Hematopoietic multipotent progenitor cell treated with erythropoietin and hydrocortisone succinate and interleukin-3 and kit ligand, for 4 days (in vitro differentiated cells): Measurements from ENCODE around the gene PLCH1.
A peak's percentile ranks its signal among the peaks of the same experiment; 100 is the strongest.

Experiments
- DNase-seq: peaks from one replicate; pipeline ENCODE4 v3.0.0-alpha.2; 2015

The PLCH1 gene

DNA sequence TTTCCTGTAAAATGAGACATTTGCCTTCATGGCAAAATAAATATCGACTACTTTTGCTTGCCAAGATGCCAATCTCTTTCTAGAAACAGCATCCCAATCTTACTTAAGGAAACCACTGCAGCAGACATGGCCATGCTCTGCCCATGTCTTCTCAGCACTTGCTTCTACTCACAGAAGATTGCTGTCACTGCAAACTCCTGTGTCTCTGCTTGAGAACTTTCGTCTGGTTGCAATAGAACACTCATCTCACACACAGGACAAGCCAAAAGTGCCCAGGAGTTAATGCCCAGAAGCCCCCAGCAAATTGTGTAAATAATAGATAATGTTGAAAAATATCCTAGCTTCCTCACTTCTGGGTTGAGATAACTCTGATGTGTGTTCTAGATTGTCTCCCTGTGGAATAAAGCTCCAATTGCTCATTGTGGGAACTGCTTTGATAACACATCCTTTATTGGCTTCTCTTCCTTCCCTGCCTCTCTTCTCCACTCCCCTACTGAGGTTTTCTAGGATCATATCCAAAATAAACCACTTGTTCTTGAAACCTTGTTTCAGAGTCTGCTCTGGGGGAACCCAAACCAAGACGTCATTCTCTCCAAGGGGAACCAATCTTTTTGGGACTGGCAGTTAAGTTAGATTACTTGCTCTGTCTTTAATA is 295.1 kb downstream of the PLCH1 start:
- DNase-seq = no peak

DNA sequence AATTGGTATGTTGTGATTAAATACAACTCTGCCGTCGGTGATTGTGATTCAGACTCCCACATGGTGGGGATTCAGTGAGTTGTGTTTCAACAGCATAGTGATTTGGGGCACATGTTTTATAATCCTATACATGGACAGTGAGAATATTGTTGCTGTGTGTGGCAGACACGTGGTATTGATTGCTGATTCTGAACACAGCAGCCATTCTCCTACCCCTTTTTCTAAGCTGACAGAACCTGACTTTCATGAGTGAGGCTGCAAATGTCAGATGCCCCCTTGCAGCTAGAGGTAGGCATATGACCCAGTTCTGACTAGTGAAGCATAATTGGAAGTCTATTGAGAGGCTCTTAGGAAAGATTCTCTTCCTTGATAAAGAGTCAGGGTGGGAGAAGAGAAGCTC is 296.3 kb downstream of the PLCH1 start:
- DNase-seq = no peak

DNA sequence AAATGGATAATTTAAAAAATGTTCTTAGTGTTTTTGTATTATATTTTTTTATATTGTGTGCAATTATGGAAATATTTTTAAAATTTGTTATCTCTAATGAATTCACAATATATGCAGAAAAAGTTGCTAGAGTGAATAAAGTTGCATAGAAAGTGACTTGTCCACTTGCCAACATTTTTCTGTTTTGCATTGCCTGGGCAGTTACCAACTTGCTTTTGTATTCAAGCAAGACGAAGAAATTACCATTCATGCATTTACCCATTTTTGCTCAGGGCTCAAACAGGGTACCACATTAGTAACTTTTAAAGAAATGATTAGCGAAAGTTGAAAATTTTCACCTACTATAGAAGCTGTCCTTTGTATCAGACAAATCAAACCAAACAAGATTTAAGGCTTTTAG is 298.5 kb downstream of the PLCH1 start:
- DNase-seq = no peak

DNA sequence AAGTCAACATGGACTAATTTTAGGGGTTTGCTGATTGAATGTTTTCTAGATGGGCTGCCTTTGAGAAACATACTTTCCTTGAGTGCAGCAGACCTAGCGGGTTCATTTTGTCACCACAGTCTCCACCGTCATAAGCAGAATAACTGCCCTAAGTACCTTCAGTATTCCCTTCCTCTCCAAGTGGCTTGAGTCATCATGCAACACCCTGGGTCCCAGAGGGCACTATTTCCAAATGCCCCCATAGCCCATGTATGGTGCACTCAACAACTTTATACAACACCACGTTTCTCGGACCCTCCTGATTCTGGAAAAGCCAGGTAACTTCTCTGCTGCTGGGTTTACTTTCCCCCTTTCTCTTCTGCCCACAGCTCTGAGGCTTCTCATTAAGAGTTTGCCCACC is 300.1 kb downstream of the PLCH1 start:
- DNase-seq = no peak

DNA sequence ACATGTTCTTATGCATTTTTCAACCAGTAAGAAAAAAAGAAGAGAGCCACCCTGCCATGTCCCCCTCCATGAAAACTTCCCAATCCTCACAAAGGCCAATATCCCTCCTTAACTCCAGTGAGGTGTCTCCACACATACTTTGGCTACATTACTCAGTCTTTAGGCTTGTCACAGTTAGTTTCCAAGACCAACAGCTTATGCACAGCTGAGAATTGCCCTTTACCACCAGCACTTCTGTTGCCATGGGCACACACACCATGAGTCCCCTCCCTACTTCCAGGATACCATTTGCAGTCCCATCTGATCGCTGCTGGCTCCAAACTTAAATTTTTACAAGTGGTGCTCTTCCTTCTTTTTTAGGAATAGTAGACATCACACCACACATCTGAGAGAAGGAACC is 301.1 kb downstream of the PLCH1 start:
- no peak for DNase-seq

DNA sequence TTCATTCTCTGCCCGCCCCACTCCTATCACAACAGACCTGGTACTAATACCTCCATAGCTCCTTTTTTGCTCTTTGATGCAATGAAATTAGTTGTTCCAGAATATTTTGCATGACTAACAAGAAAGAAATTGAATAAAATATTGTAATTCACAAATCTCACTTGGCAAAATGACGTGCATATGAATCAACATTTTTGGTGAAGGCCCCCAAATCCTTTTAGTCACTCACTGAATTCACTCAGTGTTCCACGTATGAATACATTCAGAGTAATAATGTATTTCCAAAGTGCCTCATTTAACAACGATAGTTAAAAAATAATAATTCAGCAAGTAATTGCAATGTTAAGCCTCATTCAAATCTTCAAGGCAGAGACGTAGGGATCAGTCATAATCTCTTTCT is 302.8 kb downstream of the PLCH1 start:
- DNase-seq = no peak

DNA sequence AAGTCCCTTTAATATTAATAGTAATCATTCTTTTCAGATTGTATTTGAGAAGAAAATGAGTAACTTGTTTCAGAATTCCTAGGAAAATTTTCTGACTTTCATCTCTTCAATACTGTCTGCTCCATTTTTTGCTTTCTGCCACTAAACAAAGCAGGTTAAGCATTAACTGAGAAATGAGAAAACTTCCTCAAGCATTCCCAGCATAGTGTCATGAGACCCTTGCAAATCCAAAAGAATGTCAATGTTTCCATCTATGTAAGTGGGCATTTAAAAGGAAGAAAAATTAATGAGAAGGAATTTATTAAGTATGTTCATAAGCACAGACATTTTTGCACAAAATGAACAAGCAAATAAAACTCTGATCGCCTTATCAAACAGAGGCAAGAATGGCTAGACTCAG is 303.4 kb downstream of the PLCH1 start:
- no peak for DNase-seq

DNA sequence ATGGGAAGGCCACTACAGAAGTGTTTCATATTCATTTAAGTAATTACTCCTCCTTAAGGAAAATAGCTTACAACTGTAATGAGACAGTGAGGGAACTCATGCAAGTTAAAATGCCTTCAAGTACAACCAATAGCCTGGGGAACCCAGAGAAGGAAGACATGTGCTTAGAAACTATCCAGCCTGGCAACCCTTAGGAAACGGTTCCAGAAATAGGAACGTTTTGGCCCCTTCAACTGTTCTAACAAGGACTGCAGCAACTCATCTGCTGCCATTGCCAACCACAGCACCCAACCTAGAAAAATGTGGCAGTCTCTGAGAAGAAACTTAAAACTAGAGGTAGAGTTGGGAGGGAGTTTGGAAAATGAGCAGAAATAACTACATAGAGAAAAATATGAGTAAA is 303.8 kb downstream of the PLCH1 start:
- no peak for DNase-seq

DNA sequence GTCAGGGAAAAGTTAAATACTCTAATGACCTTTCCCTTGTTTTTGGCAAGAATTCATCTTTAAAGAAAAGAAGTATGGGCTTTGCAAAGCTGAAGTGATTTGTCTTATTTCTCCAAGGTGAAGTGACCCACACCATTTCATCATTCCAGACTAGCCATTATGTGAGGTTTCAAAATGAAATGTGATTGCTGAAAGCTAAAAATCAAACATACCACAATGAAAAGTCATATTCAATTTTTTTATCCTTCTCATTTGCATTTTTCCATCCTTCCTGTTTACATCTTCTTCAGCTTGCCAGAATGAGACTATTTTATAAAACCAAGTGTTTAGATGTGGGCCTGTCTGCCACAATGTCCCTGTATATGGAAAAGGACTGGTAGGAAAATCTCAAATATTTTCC is 309.1 kb downstream of the PLCH1 start:
- DNase-seq = no peak

DNA sequence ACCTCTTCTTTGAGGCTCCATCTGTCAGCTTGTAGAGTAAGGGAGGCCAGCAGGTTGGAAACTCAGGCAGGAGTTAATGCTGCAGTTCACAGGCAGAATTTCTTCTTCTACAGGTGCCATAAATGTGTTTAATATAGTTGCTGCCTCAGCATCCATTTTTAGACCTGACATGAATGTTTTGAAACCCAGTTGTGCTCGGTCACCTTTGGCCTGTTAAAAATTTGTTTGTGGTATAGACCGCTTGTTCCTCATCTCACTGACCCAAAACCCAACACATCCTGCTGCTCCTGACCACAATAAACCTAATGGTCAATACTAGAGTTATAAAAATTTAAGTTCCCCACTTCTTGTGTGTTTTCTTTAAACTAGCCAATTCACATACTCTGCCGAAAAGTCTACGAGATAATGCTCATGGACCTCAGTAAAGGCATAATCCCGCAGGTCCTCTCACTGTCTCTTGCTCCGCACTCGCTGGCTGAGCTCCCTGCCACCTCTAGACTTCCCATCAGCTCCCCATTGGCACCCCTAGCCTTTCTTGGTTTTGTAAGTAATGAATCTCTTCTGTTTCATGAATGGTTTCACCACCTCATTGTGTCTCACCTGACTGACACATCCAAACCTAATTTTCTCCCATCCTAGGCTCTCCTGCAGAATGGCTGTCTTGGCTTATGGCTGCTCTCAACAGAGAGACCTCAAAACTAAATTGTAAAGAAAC is 312.9 kb downstream of the PLCH1 start:
- peak; percentile 34 for DNase-seq

DNA sequence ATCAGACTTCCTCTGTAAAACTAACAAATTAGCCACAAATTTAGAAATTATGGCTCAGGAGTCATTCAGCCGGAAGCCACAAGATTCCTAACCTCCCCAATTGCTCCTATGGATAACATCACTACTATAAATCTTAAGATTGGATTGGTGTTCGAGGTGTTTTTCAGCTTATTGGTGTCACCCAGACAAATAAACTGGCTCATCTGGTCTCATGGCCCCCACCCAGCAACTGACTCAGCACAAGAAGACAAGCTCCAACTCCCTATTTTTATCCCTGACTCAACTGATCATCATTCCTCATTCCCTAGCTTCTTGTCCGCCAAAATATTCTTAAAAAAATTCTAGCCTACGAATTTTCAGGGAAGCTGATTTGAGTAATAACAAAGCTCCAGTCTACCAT is 316.3 kb downstream of the PLCH1 start:
- DNase-seq = no peak

DNA sequence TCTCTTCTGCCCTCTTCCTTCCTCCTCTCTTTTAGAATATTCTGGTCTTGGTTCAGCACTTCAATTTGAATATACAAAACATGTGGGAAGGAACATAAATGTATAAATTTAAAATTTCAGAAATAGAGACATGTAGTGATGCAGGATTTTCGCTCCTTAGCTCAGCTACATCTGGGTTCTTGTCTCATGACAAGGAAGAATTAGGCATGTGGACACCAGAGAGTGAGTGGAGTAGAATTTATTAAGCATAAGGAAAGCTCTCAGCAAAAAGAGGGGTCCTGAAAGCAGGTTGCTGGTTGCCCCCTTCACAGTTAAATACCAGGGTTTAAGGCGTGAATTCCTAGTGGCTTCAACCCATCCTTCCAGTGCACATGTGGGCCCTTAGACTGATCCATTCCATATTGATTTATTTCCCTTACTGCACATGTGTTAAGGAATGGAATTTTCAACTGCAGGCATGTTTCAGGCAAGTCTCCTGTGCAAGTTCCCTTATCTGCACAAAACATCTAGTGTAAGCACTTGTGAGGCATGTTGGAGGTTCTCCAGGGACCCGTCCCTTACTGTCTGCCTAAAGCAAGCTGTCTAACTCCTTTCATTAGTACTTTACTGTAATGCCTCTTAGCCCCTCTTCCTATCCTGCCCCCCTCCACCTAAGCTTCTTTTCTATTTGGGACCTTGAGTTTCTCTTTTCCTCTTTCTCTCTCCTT is 318.2 kb downstream of the PLCH1 start:
- DNase-seq = no peak

DNA sequence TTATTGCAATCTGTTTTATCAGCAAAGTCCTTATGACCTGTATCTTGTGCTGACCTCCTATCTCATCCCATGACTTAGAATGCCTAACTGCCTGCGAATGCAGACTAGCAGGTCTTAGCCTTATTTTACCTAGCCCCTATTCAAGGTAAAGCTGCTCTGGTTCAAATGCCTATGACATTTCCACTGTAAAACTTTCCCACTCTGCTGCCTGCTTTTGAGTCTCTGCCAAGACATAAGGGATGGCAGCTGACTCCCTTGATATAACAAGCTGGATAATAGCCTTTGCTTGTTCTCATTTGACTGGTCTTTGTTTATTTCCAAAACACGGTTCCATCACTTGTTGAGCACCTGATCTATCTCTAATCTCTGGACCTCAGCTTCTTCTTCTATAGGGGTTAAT is 319.5 kb downstream of the PLCH1 start:
- no peak for DNase-seq

DNA sequence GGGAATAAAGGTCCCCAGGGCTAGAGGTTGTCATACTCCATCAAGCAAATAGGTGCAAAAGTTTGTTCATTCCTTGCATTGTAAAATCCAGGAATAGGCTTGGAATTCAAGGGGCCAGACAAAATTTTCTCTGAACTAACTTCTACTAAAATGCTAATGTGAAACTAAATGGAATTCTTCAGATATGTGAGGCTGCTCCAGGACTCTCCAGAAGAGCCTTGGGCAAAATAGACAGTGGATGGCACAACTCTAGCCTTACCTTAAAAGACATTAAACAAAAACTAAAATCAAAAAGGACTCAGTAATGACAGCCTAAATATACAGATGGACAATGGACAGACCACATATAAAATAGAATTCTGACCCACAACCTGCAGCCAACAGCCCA is 320.6 kb downstream of the PLCH1 start:
- DNase-seq = no peak

DNA sequence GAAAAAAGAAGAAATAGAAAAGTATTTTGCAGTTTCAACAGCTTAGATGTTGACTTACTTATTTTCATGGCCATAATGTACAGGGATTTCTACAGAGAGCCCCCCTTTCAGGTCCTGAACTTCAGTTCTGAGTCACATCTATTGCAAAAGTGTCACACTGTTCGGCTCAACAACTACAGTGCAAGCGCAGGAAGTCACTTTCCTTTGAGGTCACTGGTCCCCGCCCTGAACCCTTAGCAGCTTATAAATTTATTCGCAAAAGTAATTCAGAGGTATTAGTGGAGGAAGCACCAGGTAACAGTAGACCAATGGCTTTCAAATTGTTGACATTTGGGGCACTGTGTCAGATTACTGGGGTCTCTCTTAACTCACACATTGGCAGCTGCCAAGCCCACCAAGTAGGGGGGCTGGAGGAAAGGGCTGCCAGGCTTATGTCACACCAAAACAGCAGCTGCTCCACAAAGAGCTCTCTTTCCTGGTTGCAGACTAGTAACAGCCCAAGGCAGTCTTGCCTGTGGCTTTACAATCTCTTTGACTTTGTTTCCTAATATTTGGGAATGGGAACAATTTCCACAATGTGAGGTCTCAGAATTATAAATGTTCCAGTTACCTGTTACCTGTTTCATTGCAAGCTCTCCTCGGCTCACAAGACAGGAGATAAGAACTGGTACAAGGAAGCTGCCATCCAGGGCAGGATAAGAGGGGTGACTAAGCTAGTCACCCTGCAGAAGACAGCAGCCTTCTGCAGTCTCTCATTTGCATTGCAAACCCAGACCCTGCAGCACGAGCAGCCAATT is 321.1 kb downstream of the PLCH1 start:
- peak; percentile 34 for DNase-seq

DNA sequence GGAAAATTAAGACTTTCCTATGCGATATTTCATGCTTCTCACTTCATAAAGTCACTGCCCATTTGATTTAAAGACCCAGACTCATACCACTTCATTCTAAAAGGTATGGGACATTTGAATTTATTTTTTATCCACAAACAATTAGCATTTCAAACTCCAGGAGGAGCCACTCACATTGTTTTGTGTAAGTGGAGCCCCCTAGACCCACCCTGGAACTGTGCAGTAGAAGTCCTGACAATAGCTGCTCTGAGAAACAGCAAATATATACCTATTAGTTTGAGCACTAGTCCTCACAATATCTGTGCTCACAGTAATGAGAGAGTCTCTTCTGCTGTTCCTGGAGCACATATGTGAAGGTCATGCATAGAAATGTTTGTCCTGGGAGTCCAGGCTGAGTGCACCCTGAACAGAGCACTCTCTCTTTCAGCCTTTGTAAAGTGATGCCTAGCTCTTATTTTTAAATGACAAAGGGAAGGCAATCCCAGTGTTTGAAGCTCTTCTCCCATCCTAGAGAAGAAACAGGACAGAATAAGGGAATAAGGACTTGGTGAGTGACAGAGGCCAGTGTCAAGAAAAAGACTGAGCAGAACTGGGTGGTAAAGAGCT is 323.9 kb downstream of the PLCH1 start:
- peak; percentile 37 for DNase-seq

DNA sequence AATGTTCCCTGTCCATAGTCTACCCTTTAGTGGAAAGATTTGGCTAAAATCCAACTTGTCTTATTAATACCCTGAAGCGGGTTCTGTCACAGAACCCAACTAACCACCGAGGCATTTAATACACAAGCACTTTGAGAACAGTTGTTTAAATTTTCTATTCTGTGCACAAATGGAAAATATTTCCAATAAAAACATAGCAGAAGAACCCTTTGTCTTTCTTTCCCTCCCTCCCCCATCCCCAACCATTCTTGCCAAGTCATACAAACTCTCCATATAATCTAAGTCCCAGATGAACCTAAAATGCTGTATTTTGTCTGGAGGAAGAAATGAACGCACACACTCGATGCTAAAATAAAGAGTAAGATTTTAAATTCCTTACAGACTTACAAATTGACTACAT is 324.5 kb downstream of the PLCH1 start:
- no peak for DNase-seq

DNA sequence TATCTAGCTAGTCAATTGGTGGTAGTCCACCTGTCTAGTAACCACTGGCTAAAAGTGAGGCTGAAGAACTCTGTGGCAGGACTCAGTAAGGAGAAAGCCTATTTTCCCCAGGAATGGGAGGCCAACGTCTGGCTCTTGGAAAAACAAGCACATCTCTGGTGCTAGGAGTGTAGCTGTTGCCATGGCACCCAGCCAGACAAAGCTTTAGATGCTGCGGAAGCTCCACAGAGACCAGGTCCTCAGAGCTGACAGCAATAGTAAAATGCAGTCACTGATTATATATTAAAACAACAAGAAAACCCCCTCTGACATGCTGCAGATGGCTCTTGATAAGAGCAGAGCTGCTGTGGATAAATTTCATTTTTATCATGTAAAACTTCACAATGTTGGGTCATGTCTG is 326.5 kb downstream of the PLCH1 start:
- DNase-seq = no peak

DNA sequence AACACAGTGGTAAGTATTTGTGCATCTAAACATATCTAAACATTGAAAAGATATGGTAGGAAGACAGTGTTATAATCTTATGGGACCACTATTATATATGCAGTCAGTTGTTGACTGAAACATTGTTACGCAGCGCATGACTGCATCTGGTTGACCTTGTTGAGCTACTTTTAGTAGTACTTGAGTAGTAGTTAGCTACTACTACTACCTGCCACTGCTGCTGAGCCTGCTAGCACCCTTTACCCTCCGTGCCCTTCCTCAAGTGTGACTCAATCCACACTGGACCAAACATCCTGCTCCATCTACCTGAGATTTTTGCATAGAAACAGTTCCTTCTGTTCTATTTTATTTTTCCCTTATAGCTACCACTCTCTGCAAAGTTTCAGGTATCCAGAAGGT is 327.8 kb downstream of the PLCH1 start:
- no peak for DNase-seq

DNA sequence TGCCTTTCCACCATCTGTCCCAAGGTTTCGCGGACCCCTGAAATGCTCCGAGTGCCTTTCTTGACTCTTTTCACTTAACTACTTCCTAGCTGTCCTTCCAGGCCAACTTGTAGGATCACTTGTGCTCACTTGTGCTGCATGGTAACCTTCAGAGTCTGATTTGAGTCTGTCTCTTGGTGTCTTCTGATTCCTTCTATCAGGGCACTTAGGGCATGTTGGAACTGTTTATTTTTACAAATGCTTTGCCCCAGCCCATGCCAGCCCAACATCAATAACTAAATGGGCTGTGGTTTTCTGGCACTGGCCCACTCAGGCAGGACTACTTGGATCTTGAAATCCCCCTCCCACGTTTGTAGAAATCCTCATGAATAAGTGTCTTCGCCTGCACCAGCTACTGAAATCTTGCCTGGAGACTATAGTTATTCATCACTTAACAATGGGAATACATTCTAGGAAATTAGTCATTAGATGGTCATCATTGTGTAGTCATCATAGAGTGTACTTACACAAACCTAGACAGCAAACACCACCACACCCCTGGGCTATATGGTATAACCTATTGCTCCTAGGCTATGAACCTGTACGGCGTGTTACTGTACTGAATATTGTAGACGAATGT is 328.3 kb downstream of the PLCH1 start:
- DNase-seq = no peak

DNA sequence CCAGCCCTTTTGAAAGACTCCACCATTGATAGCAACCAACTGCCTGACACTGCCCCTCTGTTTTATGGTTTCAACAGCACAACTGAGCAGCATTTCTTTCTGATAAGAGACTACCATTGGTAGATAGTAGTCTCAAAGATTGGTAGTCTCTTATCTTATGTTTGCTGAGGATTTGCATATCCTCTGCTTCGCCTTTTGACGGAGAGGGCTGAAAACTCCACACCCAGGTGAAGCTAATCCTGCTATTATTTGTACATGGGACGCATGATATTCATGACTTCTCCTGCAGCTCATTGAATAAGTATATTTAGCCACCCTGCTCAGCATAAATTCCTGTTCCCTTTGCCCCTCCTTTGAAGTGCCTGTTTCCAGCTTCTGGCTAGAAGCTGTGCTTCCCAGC is 332.0 kb downstream of the PLCH1 start:
- DNase-seq = no peak

DNA sequence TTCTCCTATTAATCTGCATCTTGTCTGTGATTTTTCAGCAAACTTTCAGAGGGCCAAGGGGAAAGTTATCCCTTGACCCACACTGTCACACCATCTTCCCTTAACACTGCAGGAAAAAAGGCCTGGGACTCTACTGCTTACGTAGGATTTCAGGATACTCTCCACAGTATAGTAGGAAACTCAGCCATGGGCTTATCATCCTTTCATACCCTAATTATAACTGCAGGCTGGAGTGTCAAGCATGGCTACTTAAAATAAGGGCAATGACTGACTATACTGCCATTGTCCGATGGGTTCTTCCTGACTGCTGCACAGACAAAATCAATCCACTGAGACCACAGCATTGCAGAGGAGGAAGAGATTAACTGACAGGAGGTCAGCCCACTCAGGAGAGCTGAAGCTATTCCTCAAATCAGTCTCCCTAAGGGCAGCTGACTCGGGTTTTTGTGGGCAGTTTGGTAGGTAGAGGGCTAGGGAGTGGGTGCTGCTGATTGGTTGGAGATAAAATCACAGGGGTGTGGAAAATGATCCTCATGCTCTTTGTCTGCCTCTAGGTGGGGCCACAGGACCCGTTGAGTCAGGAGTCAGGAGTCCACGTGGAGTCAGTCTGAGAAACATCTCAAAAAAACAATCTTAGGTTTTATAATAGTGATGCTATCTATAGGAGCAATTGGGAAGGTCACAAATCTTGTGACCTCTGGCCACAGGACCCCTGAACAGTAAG is 333.2 kb downstream of the PLCH1 start:
- DNase-seq = no peak
